GM13976 (cell line): ENCODE measurements around the gene RIGI.
A peak's percentile ranks its signal among the peaks of the same experiment; 100 is the strongest.

Source experiments
- DNase-seq: peaks from one replicate; pipeline ENCODE4 v3.0.0; 2012; ENCODE audit warnings: low spot score
- in situ Hi-C: fragments of 300-500 bp; cut with MboI; formaldehyde crosslinking; loops from one replicate; pipeline ENCODE4 v1.12.0; 2022; ENCODE audit warnings: low sequenced_read_pairs, mixed read lengths, inconsistent platforms; ENCODE audit not compliant: unreplicated experiment
- TF ChIP-seq, protein P1 (sequence below): IDR thresholded peaks from 2 replicates; pipeline ENCODE4 v1.5.1; 2012; ENCODE audit warnings: borderline replicate concordance, mild to moderate bottlenecking; ENCODE audit not compliant: insufficient read depth; ENCODE audit errors: extremely low read depth, missing control alignments, control extremely low read depth

Gene RIGI

DNA sequence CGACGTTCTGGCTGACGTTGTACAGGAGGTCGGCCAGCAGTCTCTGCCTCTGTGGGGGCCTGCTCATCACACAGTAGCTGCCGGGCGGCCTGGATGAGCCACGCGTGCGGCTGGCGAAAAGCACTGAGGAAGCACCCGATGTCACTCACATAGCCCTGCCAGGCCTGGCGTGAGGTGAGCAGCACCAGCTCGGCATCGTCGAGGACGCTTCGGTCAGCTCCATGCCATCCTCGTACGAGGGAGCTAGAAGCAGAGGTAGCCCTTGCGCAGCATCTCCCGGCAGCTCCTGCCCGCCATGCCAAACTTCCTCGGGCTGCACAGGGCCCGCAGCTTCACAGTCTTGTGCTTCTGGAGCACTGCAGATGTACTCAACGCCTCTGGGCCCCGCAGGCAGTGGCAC lies 40.8 kb upstream of the RIGI start:
- in situ Hi-C loops = no loop called here
- TF ChIP-seq, protein P1, sequence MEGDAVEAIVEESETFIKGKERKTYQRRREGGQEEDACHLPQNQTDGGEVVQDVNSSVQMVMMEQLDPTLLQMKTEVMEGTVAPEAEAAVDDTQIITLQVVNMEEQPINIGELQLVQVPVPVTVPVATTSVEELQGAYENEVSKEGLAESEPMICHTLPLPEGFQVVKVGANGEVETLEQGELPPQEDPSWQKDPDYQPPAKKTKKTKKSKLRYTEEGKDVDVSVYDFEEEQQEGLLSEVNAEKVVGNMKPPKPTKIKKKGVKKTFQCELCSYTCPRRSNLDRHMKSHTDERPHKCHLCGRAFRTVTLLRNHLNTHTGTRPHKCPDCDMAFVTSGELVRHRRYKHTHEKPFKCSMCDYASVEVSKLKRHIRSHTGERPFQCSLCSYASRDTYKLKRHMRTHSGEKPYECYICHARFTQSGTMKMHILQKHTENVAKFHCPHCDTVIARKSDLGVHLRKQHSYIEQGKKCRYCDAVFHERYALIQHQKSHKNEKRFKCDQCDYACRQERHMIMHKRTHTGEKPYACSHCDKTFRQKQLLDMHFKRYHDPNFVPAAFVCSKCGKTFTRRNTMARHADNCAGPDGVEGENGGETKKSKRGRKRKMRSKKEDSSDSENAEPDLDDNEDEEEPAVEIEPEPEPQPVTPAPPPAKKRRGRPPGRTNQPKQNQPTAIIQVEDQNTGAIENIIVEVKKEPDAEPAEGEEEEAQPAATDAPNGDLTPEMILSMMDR = no peak
- DNase-seq = no peak

DNA sequence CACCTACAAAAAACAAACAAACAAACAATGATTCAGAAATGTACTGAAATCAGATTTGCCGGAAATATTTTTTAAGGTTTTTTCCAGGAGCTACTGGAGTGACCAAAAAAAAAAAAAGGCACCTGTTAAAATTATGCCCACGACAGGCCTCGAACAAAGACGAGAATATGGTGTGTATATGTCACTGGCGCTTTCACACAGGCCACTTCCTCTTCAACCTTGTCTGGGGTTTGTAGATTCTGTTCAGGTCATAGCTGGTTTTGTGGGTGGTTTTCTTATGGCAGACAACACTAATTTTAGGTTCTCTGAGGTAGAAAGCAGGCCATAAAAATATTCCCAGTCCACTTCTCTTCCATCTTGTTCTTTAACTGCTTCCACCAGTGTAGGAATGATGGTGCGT lies 40.0 kb upstream of the RIGI start:
- in situ Hi-C loops = no loop called here
- DNase-seq = no peak
- TF ChIP-seq, protein P1 = no peak

DNA sequence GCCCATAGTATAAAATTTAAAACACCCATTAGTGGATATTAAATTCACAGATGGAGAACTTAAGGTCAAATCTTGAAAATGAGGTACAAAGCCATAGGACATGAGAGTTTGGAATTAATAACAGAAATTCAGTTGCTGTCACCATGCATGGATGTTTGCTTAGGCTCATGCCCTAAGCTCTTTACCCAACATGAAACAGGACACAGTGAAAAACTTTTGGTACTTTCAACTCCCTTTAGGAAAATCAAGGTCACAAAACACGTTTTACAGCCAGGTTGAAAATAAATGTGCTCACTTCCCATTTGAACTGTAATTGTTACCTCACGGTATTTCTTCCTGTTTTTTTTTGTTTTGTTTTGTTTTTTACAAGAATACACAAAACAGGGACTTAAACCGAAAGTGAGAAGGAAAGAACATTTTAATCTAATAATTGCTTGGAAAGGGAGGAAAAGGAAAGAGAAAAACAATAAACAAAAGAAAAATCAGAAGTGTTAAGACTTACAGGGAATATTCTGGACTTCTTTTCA lies 32.5 kb upstream of the RIGI start:
- DNase-seq = no peak
- in situ Hi-C loops = no loop called here
- TF ChIP-seq, protein P1 = no peak

DNA sequence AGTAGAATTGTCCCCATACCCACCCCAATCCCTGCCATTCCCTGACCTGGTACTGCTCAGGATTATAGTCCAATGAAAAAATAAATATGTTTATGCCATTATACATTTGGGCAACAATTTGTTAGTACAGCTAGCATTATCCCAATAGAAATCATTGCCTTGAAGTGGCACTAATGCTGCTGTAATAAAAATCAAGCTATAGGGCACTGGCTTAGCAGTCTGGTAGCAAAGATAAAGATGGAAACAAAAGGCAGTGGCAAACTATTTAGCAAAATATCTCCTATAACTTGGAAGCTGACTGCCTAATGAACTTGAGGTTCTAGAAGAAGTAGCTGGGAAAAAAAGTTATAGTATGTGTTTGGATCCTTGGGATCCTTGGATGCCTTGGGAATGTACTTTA lies 28.6 kb upstream of the RIGI start:
- in situ Hi-C loops = no loop called here
- DNase-seq = no peak

DNA sequence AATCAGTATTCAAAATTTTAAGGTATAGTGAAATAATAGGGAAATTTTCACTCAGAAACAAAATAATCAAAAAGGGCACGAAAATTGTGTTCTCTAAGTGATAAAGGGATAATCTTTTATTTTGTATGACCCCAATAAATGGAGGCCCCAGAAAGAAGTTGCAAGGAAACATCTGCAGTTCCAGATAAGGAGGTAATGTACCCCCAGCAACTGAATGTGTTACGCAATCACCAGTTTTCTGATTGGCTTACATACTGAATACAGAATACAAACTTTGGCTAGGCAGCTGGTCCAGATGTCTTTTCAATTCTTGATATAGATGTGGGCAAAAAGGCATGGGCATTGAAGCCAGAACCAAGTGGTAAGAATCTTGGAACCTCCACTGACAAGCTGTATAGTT lies 28.1 kb upstream of the RIGI start:
- DNase-seq = no peak
- TF ChIP-seq, protein P1 = no peak

More for the DNA sequence above, 28.6 kb upstream of the RIGI start:
- TF ChIP-seq, protein P1 = no peak

DNA sequence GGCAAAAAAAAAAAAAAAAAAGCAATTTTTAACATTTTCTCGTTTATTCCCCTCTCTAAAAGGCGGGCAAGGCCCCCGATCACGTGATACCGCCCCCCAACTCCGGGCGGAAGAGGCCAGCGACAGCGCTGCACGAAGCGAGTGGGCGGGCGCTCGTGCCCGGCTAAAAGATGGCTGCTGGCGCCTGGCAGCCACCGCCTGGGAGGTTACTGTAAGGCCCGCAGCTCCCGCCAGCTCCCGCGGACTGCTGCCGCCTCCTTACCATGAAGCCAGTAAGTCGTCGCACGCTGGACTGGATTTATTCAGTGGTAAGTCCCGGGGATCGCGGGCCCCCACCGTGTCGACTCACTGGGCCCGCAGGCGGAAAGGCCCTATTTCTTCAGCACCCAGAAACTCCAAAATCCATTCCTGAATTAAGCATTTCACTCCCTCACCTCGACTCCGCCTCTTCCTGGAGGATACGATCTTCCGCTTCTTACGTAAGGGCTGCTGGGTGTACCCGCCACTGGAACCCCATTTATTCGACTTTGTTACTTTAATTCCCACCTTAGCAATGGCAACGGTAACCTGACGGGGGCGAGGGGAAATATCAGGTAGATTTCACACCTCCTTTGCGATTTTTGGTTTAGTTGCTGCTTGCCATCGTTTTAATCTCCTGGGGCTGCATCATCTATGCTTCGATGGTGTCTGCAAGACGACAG lies 26.3 kb upstream of the RIGI start, which contains the start of the genes SMIM27 and TOPORS:
Gene SMIM27, plus strand, starts transcription at position 156 of the 701 bp plus-strand sequence. Its CDS starts 108 bp downstream, at position 264.
Gene TOPORS, minus strand, starts transcription at position 415 of the 701 bp plus-strand sequence. Its CDS starts 150 bp downstream, at position 265.
- TF ChIP-seq, protein P1 = no peak
- in situ Hi-C loops = no loop called here
- peak; percentile 91 for DNase-seq

More for the DNA sequence above, 28.1 kb upstream of the RIGI start:
- in situ Hi-C loops = no loop called here
